Measurements from ENCODE around the gene METTL8. TPM values are rescaled to one million over a fixed set of nuclear protein-coding genes. Genes with fewer than 3 reads are reported as not detected.
"Not testable (repeated sequence)": the region's sequence is repeated elsewhere in the genome, so short reads cannot be mapped to it uniquely, and the experiment has no call there.

The METTL8 gene
- total RNA-seq, 8 experiments from 2014 or later, result 5.2 to 36.9 (median 8.2) TPM

GRCh38 chr2:171420728-171421563, 12.8 kb downstream of the METTL8 start:
- H3K4me3 ChIP-seq, result no peak overlapping the region
- in situ Hi-C loops (cut with MboI; ENCODE audit: low pct_unique_long_range_greater_than_20kb in 2 of 9, low sequenced_read_pairs in 9 of 9, unreplicated experiment in 9 of 9), result loop anchor here in 6 of 9 experiments (10.0 to 25.0 kb wide), 3 partner anchors 434 to 459 kb away; no protein-coding TSS in a partner anchor
- no peak overlapping the region for H3K27ac ChIP-seq
- no peaks in the 10 kb centered on the region for H3K4me1 ChIP-seq (replicated peaks in 1 of 2)
- ATAC-seq (replicated peaks in 6 of 8), result no peak
- WGBS, 10 experiments, result 70 to 100% (median 94%) methylated on average over 1 to 3 of the region's 3 CpGs; no CpG with 5 or more reads in 2 of the 10 experiments

- WGBS, 10 experiments, result 76 to 100% (median 100%) methylated on average over 1 to 2 of the region's 2 CpGs
- Histone ChIP-seq H3K4me3 (no peak overlapping the region), H3K27ac (no peak overlapping the region), H3K4me1 (replicated peaks in 1 of 2) (no peaks in the 10 kb centered on the region)
- in situ Hi-C loops (cut with MboI; ENCODE audit: low pct_unique_long_range_greater_than_20kb in 2 of 9, low sequenced_read_pairs in 9 of 9, unreplicated experiment in 9 of 9), result loop anchor here in 7 of 9 experiments (10.0 to 25.0 kb wide), 4 partner anchors 432 to 457 kb away; no protein-coding TSS in a partner anchor
- no peak for ATAC-seq (replicated peaks in 6 of 8)
Measured at GRCh38 chr2:171419333-171419732, 14.5 kb downstream of the METTL8 start.

- in situ Hi-C loops (cut with MboI; ENCODE audit: low pct_unique_long_range_greater_than_20kb in 2 of 9, low sequenced_read_pairs in 9 of 9, unreplicated experiment in 9 of 9), result loop anchor here in 7 of 9 experiments (10.0 to 25.0 kb wide), 4 partner anchors 429 to 454 kb away; no protein-coding TSS in a partner anchor
- no peak overlapping the region for H3K27ac ChIP-seq
Measured at GRCh38 chr2:171416009-171416926, 17.5 kb downstream of the METTL8 start.

DNA sequence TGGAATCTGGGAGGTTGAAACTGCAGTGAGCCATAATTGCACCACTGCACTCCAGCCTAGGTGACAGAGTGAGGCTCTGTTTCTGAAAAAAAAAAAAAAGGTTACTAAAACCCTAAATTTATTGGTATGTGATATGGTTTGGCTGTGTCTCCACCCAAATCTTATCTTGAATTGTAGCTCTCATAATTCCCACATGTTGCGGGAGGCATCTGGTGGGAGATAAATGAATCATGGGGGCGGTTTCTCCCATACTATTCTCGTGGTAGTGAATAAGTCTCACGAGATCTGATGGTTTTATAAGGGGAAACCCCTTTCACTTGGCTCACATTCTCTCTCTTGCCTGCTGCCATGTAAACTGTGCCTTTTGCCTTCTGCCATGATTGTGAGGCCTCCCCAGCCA, 19.1 kb downstream of the METTL8 start:
- H3K27ac ChIP-seq; H3K4me1 ChIP-seq (replicated peaks in 1 of 2); ATAC-seq (replicated peaks in 6 of 8); H3K4me3 ChIP-seq: not testable (repeated sequence)
- in situ Hi-C loops (cut with MboI; ENCODE audit: low pct_unique_long_range_greater_than_20kb in 2 of 9, low sequenced_read_pairs in 9 of 9, unreplicated experiment in 9 of 9), result loop anchor here in 7 of 9 experiments (10.0 to 25.0 kb wide), 4 partner anchors 427 to 452 kb away; no protein-coding TSS in a partner anchor
- WGBS, 10 experiments, result 80 to 100% (median 100%) methylated on average over 1 to 4 of the region's 4 CpGs; no CpG with 5 or more reads in 3 of the 10 experiments

More at GRCh38 chr2:171416009-171416926, 17.5 kb downstream of the METTL8 start:
- peak; percentile 97 to 100 (median 100) for ATAC-seq (replicated peaks in 6 of 8)
- H3K4me3 ChIP-seq, result peak overlapping the region in 2 of 5 donors; percentile 3 to 15
- no peaks in the 10 kb centered on the region for H3K4me1 ChIP-seq (replicated peaks in 1 of 2)
- 4 to 100% (median 36%) methylated on average over 1 to 7 of the region's 7 CpGs for WGBS, 10 experiments

DNA sequence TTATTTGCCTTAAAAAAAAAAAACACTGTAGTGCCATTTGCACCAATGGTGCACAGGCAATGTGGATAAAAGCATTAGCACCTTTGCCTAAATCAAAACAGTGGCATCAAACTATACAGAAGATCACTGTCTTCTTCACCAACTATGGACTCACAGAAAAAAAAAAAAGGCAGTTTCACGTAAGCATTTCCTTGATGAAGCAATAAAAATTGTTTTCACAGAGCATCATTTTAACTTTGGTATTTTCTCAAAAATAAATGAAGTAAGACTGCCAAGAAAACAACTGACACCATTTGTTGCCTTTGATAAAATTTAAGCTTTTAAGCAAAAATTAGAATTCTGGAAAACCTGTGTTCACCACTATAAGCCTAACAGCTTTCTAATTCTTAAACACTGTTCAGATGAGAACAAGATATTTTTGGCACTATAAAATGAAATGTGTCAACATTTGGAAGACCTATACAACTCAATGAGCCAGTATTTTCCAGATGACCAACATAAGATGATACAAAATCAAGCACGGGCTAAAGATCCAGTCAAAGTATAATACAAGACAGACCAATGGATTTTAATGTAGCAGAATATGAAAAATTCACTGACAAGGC, 21.1 kb downstream of the METTL8 start:
- Histone ChIP-seq H3K4me1 (replicated peaks in 1 of 2) (no peaks in the 10 kb centered on the region), H3K27ac (no peak overlapping the region), H3K4me3 (no peak overlapping the region)
- WGBS, 10 experiments, result 22 to 100% (median 94%) methylated on average over 1 to 2 of the region's 2 CpGs
- in situ Hi-C loops (cut with MboI; ENCODE audit: low pct_unique_long_range_greater_than_20kb in 2 of 9, low sequenced_read_pairs in 9 of 9, unreplicated experiment in 9 of 9), result loop anchor here in 7 of 9 experiments (10.0 to 25.0 kb wide), 4 partner anchors 425 to 450 kb away; no protein-coding TSS in a partner anchor
- ATAC-seq (replicated peaks in 6 of 8), result no peak

DNA sequence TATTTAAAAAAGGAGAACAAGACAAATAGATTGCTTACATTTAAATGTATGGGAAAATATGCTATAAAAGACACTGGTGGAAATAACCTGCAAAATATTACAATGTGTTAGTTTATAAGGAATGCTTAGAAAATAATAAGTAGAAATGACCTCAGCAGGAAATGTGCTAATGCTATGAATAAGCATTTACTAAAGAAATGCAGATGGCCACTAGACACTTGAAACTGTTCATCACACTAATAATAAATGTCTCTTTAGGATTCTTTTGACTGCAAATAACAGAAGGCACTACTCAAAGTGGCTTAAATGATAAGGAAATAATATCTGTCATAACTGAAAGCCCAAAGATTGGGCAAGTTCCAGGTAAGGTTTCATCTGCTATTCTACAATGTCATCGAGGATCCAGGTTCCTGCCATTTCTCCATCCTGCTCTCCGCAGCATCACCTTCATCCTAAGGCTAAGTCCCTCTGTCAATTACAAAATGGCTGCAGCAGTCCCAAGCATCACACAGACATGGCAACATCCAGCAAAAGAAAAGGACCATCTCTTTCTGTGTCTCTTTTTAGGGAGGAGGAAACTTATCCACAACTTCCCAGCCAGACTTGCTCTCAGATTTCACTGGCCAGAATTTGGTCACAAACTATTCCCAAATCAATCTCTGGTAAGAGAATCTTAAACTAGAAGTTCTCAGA, 21.9 kb downstream of the METTL8 start:
- no peak overlapping the region for H3K27ac ChIP-seq
- H3K4me3 ChIP-seq, result no peak overlapping the region
- 84 to 100% (median 100%) methylated on average over 1 to 2 of the region's 2 CpGs for WGBS, 10 experiments
- no peaks in the 10 kb centered on the region for H3K4me1 ChIP-seq (replicated peaks in 1 of 2)
- peak in 2 of 8 experiments; percentile 8 to 41 for ATAC-seq (replicated peaks in 6 of 8)
- in situ Hi-C loops (cut with MboI; ENCODE audit: low pct_unique_long_range_greater_than_20kb in 2 of 9, low sequenced_read_pairs in 9 of 9, unreplicated experiment in 9 of 9), result loop anchor here in 7 of 9 experiments (10.0 to 25.0 kb wide), 4 partner anchors 425 to 450 kb away; no protein-coding TSS in a partner anchor

DNA sequence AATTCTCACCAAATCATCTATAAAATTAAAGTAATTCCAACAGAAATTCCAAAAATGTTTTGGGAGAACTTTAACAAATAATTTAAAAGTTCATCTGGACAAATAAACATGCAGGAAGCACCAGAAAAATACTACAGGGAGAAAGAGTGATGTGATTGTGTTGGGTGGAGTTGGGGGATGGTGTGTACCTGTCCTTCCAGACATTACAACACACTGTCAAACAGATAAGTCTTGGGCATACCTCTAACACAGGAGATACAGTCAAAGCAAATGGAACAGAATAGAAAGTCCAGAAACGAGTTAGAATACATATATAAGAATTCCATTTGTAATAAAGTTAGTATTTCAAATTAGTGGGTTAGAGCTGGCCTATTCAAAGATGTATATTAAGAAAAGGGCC, 22.6 kb downstream of the METTL8 start:
- Histone ChIP-seq H3K27ac (no peak overlapping the region), H3K4me1 (replicated peaks in 1 of 2) (no peaks in the 10 kb centered on the region), H3K4me3 (no peak overlapping the region)
- no peak for ATAC-seq (replicated peaks in 6 of 8)
- in situ Hi-C loops (cut with MboI; ENCODE audit: low pct_unique_long_range_greater_than_20kb in 2 of 9, low sequenced_read_pairs in 9 of 9, unreplicated experiment in 9 of 9), result loop anchor here in 7 of 9 experiments (10.0 to 25.0 kb wide), 4 partner anchors 424 to 449 kb away; no protein-coding TSS in a partner anchor
- WGBS, 10 experiments, result 50 to 100% (median 76%) methylated on average over 1 of the region's 1 CpG; no CpG with 5 or more reads in 2 of the 10 experiments

GRCh38 chr2:171410624-171411023, 23.2 kb downstream of the METTL8 start:
- Histone ChIP-seq H3K27ac (no peak overlapping the region), H3K4me3 (no peak overlapping the region), H3K4me1 (replicated peaks in 1 of 2) (no peaks in the 10 kb centered on the region)
- in situ Hi-C loops (cut with MboI; ENCODE audit: low pct_unique_long_range_greater_than_20kb in 2 of 9, low sequenced_read_pairs in 9 of 9, unreplicated experiment in 9 of 9), result loop anchor here in 7 of 9 experiments (10.0 to 25.0 kb wide), 4 partner anchors 423 to 448 kb away; no protein-coding TSS in a partner anchor
- no peak for ATAC-seq (replicated peaks in 6 of 8)

DNA sequence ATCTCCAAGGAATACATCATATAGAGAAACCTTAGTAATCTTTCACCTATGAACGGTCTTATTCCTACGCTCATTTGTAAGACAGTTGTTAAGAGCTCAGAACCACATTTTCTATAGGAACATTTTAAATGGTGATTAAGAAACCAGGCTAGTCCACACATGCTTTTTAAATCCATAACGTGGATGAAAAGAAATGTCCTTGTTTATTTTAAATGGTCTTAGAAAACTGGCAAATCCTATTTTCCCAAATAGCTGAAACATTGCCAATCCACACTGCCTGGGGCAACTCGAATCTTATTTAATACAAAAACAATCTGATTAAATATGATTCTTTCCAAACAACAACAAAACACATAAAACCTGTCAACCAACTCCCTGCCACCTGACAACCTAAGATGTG, 23.7 kb downstream of the METTL8 start:
- Histone ChIP-seq H3K4me1 (replicated peaks in 1 of 2) (no peaks in the 10 kb centered on the region), H3K27ac (no peak overlapping the region), H3K4me3 (no peak overlapping the region)
- in situ Hi-C loops (cut with MboI; ENCODE audit: low pct_unique_long_range_greater_than_20kb in 2 of 9, low sequenced_read_pairs in 9 of 9, unreplicated experiment in 9 of 9), result loop anchor here in 7 of 9 experiments (10.0 to 25.0 kb wide), 4 partner anchors 423 to 448 kb away; no protein-coding TSS in a partner anchor
- no peak for ATAC-seq (replicated peaks in 6 of 8)
- 42 to 96% (median 88%) methylated on average over 2 to 4 of the region's 4 CpGs; no CpG with 5 or more reads in 1 of the 10 experiments for WGBS, 10 experiments

- no peaks in the 10 kb centered on the region for H3K4me1 ChIP-seq (replicated peaks in 1 of 2)
- in situ Hi-C loops (cut with MboI; ENCODE audit: low pct_unique_long_range_greater_than_20kb in 2 of 9, low sequenced_read_pairs in 9 of 9, unreplicated experiment in 9 of 9), result loop anchor here in 5 of 9 experiments (25.0 kb wide), 2 partner anchors 422 to 447 kb away; no protein-coding TSS in a partner anchor
- WGBS, 10 experiments, result 40 to 100% (median 71%) methylated on average over 1 to 8 of the region's 8 CpGs; no CpG with 5 or more reads in 2 of the 10 experiments
- no peak overlapping the region for H3K4me3 ChIP-seq
- no peak for ATAC-seq (replicated peaks in 6 of 8)
- H3K27ac ChIP-seq, result no peak overlapping the region
Measured at GRCh38 chr2:171409436-171409971, 24.3 kb downstream of the METTL8 start.

DNA sequence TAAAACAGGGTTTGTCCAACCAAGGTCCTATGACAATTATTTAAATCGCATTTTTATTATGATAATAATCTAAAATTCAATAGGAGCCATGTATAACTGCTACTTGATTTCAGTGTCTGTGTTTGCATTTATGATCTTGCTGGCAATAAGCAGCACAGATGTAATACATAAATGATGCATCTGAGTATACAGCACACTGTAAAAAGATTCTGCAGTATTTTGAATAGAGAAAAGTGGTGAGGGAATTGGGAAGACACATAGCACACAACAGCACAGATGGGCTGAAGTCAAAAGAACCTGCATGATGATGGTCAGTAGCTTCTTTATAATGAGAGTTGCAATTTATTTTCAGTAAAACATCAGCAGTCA, 26.1 kb downstream of the METTL8 start:
- H3K4me3 ChIP-seq, result no peak overlapping the region
- ATAC-seq (replicated peaks in 6 of 8), result peak in 1 of 8 experiments; percentile 82
- in situ Hi-C loops (cut with MboI; ENCODE audit: low pct_unique_long_range_greater_than_20kb in 2 of 9, low sequenced_read_pairs in 9 of 9, unreplicated experiment in 9 of 9), result loop anchor here in 5 of 9 experiments (25.0 kb wide), 2 partner anchors 420 to 445 kb away; no protein-coding TSS in a partner anchor
- no peak overlapping the region for H3K27ac ChIP-seq
- no peaks in the 10 kb centered on the region for H3K4me1 ChIP-seq (replicated peaks in 1 of 2)
- WGBS, 10 experiments, result 17 to 100% (median 100%) methylated on average over 1 of the region's 1 CpG; no CpG with 5 or more reads in 3 of the 10 experiments
